Testis (tissue), 2 donors: ENCODE data around the gene NLGN2.

ENCODE experiments used
- POLR2A ChIP-seq: fragments of 450-650 bp; IDR thresholded peaks from one replicate; pipeline ENCODE4 v1.6.1; 2017; ENCODE audit warnings: antibody characterized with exemption, mild to moderate bottlenecking, moderate library complexity
- TF ChIP-seq, protein P1 (sequence below), 3 experiments: fragments of 450-650 bp in 2 of 3; fragments of 200-600 bp in 1 of 3; sonication (generic) in 1 of 3; IDR thresholded peaks; one replicate each; pipeline ENCODE4 v1.5.1; 2016 to 2019; ENCODE audit warnings: antibody characterized with exemption in 3 of 3, mild to moderate bottlenecking in 2 of 3, moderate library complexity in 1 of 3

DNA sequence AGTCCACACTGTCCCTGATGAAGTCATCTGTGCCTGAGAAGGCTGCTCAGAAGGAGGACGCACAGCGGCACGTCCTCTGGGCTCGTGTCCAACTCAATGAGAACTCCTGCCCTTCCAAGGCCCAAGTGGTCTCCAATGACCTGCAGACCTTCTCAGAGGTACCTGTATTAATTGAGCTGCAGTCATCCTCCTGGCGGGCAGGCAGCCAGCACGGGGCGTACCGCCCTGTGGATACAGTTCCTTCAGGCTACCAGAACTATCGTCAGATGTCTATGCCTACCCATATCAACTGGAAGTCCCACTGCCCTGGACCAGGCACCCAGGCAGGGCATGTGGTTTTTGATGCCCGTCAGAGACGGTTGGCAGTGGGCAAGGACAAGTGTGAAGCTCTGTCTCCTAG, 24.7 kb downstream of the NLGN2 start:
- TF ChIP-seq, protein P1, sequence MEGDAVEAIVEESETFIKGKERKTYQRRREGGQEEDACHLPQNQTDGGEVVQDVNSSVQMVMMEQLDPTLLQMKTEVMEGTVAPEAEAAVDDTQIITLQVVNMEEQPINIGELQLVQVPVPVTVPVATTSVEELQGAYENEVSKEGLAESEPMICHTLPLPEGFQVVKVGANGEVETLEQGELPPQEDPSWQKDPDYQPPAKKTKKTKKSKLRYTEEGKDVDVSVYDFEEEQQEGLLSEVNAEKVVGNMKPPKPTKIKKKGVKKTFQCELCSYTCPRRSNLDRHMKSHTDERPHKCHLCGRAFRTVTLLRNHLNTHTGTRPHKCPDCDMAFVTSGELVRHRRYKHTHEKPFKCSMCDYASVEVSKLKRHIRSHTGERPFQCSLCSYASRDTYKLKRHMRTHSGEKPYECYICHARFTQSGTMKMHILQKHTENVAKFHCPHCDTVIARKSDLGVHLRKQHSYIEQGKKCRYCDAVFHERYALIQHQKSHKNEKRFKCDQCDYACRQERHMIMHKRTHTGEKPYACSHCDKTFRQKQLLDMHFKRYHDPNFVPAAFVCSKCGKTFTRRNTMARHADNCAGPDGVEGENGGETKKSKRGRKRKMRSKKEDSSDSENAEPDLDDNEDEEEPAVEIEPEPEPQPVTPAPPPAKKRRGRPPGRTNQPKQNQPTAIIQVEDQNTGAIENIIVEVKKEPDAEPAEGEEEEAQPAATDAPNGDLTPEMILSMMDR (IDR thresholded peaks at IDR 0.05), result no peak
- TF ChIP-seq POLR2A, result no peak
